H1 (cell line): Measurements from ENCODE around the gene PHACTR2. TPM values are rescaled to one million over a fixed set of nuclear protein-coding genes. Genes with fewer than 3 reads are reported as not detected.

Source experiments
- CTCF ChIA-PET: fragments of 300-600 bp; sonication (Branson Sonifier 250); formaldehyde crosslinking; loops from one replicate; lab custom pipeline; 2021; ENCODE audit not compliant: partially characterized antibody; lab: Charles Lee
- POLR2A ChIA-PET: fragments of 300-600 bp; sonication (Branson Sonifier 250); formaldehyde crosslinking; loops from one replicate; lab custom pipeline; 2021; ENCODE audit warnings: inconsistent platforms; ENCODE audit not compliant: partially characterized antibody; lab: Charles Lee
- DNase-seq, 2 experiments: peaks; one replicate each; pipeline versions ENCODE4 v3.0.0 to v3.0.0-alpha.2; 2010 to 2022; ENCODE audit warnings: low spot score in 2 of 2, low read depth in 1 of 2, mixed read lengths in 1 of 2
- FAIRE-seq: peaks from 2 replicates; lab custom pipeline; 2011; peaks lifted over from hg19 to GRCh38; lab: Jason Lieb, UNC
- H2AFZ ChIP-seq: 2 replicates; pipeline ENCODE4 v1.8.1; 2012; ENCODE audit warnings: low read length, inconsistent platforms
- H2AK5ac ChIP-seq: 2 replicates; pipeline ENCODE4 v1.6.1; 2013; ENCODE audit warnings: low read depth, low read length
- H2BK120ac ChIP-seq: replicated peaks from 2 replicates; pipeline ENCODE3; 2013; ENCODE audit warnings: low read depth, low read length, inconsistent platforms
- H2BK12ac ChIP-seq: 2 replicates; pipeline ENCODE4 v1.6.1; 2013; ENCODE audit warnings: low read depth, low read length
- H2BK15ac ChIP-seq: 2 replicates; pipeline ENCODE4 v1.6.1; 2013; ENCODE audit warnings: low read length
- H2BK20ac ChIP-seq: 2 replicates; pipeline ENCODE4 v1.6.1; 2013; ENCODE audit warnings: low read length
- H2BK5ac ChIP-seq: 2 replicates; pipeline ENCODE4 v1.6.1; 2013; ENCODE audit warnings: low read depth, low read length
- H3K14ac ChIP-seq: 2 replicates; pipeline ENCODE4 v1.6.1; 2013; ENCODE audit warnings: inconsistent platforms; ENCODE audit not compliant: insufficient read length
- H3K18ac ChIP-seq: 2 replicates; pipeline ENCODE4 v1.6.1; 2013; ENCODE audit warnings: low read length; ENCODE audit errors: extremely low read depth
- H3K23ac ChIP-seq: 2 replicates; pipeline ENCODE4 v1.6.1; 2013; ENCODE audit warnings: inconsistent platforms; ENCODE audit not compliant: insufficient read length
- H3K23me2 ChIP-seq: 2 replicates; pipeline ENCODE4 v1.6.1; 2013; ENCODE audit warnings: low read depth, low read length
- H3K27ac ChIP-seq: 2 replicates; pipeline ENCODE4 v1.6.1; 2011; ENCODE audit warnings: low read depth, low read length, inconsistent platforms
- H3K27me3 ChIP-seq, 4 experiments: replicated peaks in 1 of 4; 1 replicate in 1 of 4; 2 replicates in 3 of 4; pipeline versions ENCODE4 v1.6.1 to v1.8.1; 2011 to 2013; ENCODE audit warnings: low read length in 3 of 4, mild to moderate bottlenecking in 3 of 4, inconsistent platforms in 2 of 4, mixed read lengths in 2 of 4, moderate library complexity in 1 of 4; ENCODE audit not compliant: control insufficient read depth in 3 of 4, insufficient read depth in 3 of 4; ENCODE audit errors: extremely low read depth in 1 of 4
- H3K36me3 ChIP-seq, 4 experiments: 2 replicates each; pipeline versions ENCODE4 v1.6.1 to v1.8.1; 2011 to 2013; ENCODE audit warnings: mild to moderate bottlenecking in 4 of 4, low read length in 3 of 4, moderate library complexity in 2 of 4, control low read depth in 1 of 4, inconsistent platforms in 1 of 4; ENCODE audit not compliant: insufficient read depth in 4 of 4, control insufficient read depth in 2 of 4
- H3K4ac ChIP-seq: replicated peaks from 2 replicates; pipeline ENCODE3; 2013; ENCODE audit warnings: low read length, low read depth, mixed read lengths, inconsistent platforms; ENCODE audit not compliant: insufficient read length
- H3K4me1 ChIP-seq, 4 experiments: replicated peaks in 1 of 4; 1 replicate in 1 of 4; 2 replicates in 3 of 4; pipeline versions ENCODE4 v1.6.1 to v1.8.1; 2011 to 2013; ENCODE audit warnings: low read length in 3 of 4, inconsistent platforms in 2 of 4, mixed read lengths in 1 of 4; ENCODE audit not compliant: insufficient read depth in 4 of 4, control insufficient read depth in 3 of 4
- H3K4me2 ChIP-seq, 2 experiments: 2 replicates each; pipeline versions ENCODE4 v1.6.1 to v1.8.1; 2011 to 2013; ENCODE audit warnings: low read depth in 2 of 2, low read length in 2 of 2, control low read depth in 1 of 2, inconsistent platforms in 1 of 2, mild to moderate bottlenecking in 1 of 2; ENCODE audit not compliant: insufficient read depth in 1 of 2
- H3K4me3 ChIP-seq, 4 experiments: fragments of 200-600, 300-600 bp in 1 of 4; sonication (generic), shearing (Covaris generic), sonication (Bioruptor Twin) in 1 of 4; 2 replicates each; pipeline versions ENCODE4 v1.5.1 to v1.8.1; 2011 to 2016; ENCODE audit warnings: low read length in 4 of 4, low read depth in 3 of 4, control low read depth in 2 of 4, inconsistent platforms in 2 of 4, mild to moderate bottlenecking in 2 of 4, mixed read lengths in 1 of 4, moderate library complexity in 1 of 4; ENCODE audit not compliant: insufficient read depth in 2 of 4; ENCODE audit errors: extremely low read depth in 1 of 4
- H3K56ac ChIP-seq: replicated peaks from 2 replicates; pipeline ENCODE3; 2013; ENCODE audit warnings: low read depth, mild to moderate bottlenecking, mixed read lengths, low read length, inconsistent platforms; ENCODE audit not compliant: insufficient read length
- H3K79me1 ChIP-seq: 2 replicates; pipeline ENCODE4 v1.6.1; 2013; ENCODE audit warnings: low read depth, low read length, control low read depth
- H3K79me2 ChIP-seq, 2 experiments: 2 replicates each; pipeline versions ENCODE4 v1.6.1 to v1.8.1; 2012 to 2013; ENCODE audit warnings: low read length in 2 of 2, mild to moderate bottlenecking in 2 of 2, inconsistent platforms in 1 of 2; ENCODE audit not compliant: insufficient read depth in 2 of 2, control insufficient read depth in 1 of 2
- H3K9ac ChIP-seq, 4 experiments: replicated peaks in 1 of 4; 1 replicate in 1 of 4; 2 replicates in 3 of 4; pipeline versions ENCODE4 v1.6.1 to v1.8.1; 2011 to 2013; ENCODE audit warnings: low read depth in 3 of 4, low read length in 3 of 4, control low read depth in 2 of 4, mild to moderate bottlenecking in 2 of 4, moderate library complexity in 2 of 4, inconsistent platforms in 1 of 4; ENCODE audit errors: extremely low read depth in 1 of 4
- H3K9me3 ChIP-seq, 2 experiments: 2 replicates each; pipeline versions ENCODE4 v1.6.1 to v1.8.1; 2012 to 2013; ENCODE audit warnings: mild to moderate bottlenecking in 2 of 2, moderate library complexity in 2 of 2, control low read depth in 1 of 2, inconsistent platforms in 1 of 2, low read depth in 1 of 2, low read length in 1 of 2, mixed read lengths in 1 of 2; ENCODE audit not compliant: insufficient read depth in 2 of 2
- H4K20me1 ChIP-seq, 2 experiments: replicated peaks in 1 of 2; 2 replicates each; pipeline versions ENCODE3 to v1.8.1; 2011 to 2013; ENCODE audit warnings: inconsistent platforms in 2 of 2, low read length in 2 of 2, mild to moderate bottlenecking in 1 of 2; ENCODE audit not compliant: insufficient read depth in 2 of 2, control insufficient read depth in 1 of 2
- H4K5ac ChIP-seq: 2 replicates; pipeline ENCODE4 v1.6.1; 2013; ENCODE audit warnings: low read length, low read depth, mixed read lengths, inconsistent platforms; ENCODE audit not compliant: insufficient read length
- H4K8ac ChIP-seq: 2 replicates; pipeline ENCODE4 v1.8.0; 2013; ENCODE audit warnings: mild to moderate bottlenecking, moderate library complexity, low read length, inconsistent platforms; ENCODE audit not compliant: insufficient read depth; ENCODE audit errors: extremely low read depth
- H4K91ac ChIP-seq: replicated peaks from 2 replicates; pipeline ENCODE3; 2013; ENCODE audit warnings: low read length, mixed read lengths, inconsistent platforms; ENCODE audit not compliant: insufficient read length
- CBX8 ChIP-seq: fragments of 300-800, 300-1000 bp; sonication (generic); IDR thresholded peaks from 2 replicates; pipeline ENCODE4 v1.7.1; 2016; ENCODE audit warnings: low read depth, low read length, borderline replicate concordance
- CTBP2 ChIP-seq: IDR thresholded peaks from 2 replicates; pipeline ENCODE4 v1.7.0; 2011; ENCODE audit warnings: borderline replicate concordance, mild to moderate bottlenecking, moderate library complexity, mixed read lengths, low read length; ENCODE audit not compliant: insufficient read depth, insufficient read length
- POU5F1 ChIP-seq: IDR thresholded peaks from 2 replicates; pipeline ENCODE4 v1.6.1; 2011; ENCODE audit warnings: low read depth, mild to moderate bottlenecking, low read length, moderate library complexity
- RBBP5 ChIP-seq: IDR thresholded peaks from 2 replicates; pipeline ENCODE4 v1.7.1; 2012; ENCODE audit warnings: low read depth, mild to moderate bottlenecking, inconsistent platforms, low read length, moderate library complexity, borderline replicate concordance
- RNF2 ChIP-seq: fragments of 200-900, 300-1000 bp; sonication (generic); IDR thresholded peaks from 2 replicates; pipeline ENCODE4 v1.7.1; 2016; ENCODE audit warnings: borderline replicate concordance, low read depth, mild to moderate bottlenecking, antibody characterized with exemption, low read length; ENCODE audit not compliant: poor library complexity, severe bottlenecking; ENCODE audit errors: missing control alignments
- SAP30 ChIP-seq: fragments of 300-600 bp; sonication (generic); IDR thresholded peaks from 2 replicates; pipeline ENCODE4 v1.7.1; 2012; ENCODE audit warnings: low read length, moderate library complexity, mild to moderate bottlenecking, inconsistent platforms; ENCODE audit not compliant: insufficient read depth, insufficient replicate concordance
- SRF ChIP-seq: IDR thresholded peaks from 2 replicates; pipeline ENCODE4 v1.6.1; 2011; ENCODE audit warnings: mild to moderate bottlenecking, low read depth, low read length, moderate library complexity
- TBP ChIP-seq: IDR thresholded peaks from 2 replicates; pipeline ENCODE4 v1.6.1; 2011; ENCODE audit warnings: low read depth, low read length, improper control_type of control experiment
- USF2 ChIP-seq: IDR thresholded peaks from 2 replicates; pipeline ENCODE4 v1.6.1; 2011; ENCODE audit warnings: low read length, improper control_type of control experiment
- WGBS, 2 experiments: shearing (Covaris generic) in 1 of 2; methylation state at CpG; one replicate each; pipeline versions ENCODE4 v1.1.6 to v1.1.7; 2013 to 2015; ENCODE audit warnings: low lambda C conversion rate in 2 of 2, mixed read lengths in 2 of 2, inconsistent platforms in 1 of 2, low coverage in 1 of 2, missing lambda C conversion rate in 1 of 2; ENCODE audit not compliant: insufficient replicate concordance in 2 of 2, insufficient coverage in 1 of 2, insufficient read length in 1 of 2; ENCODE audit errors: extremely low coverage in 1 of 2, missing lambda C conversion rate in 1 of 2; 5-methylcytosine and 5-hydroxymethylcytosine counted together
- polyA plus RNA-seq, 7 experiments: library from polyadenylated mRNA; depleted of rRNA in 3 of 7; stranded (reverse) in 5 of 7; unstranded in 2 of 7; fragments of >200 nt in 5 of 7; fragments of 200-250 nt in 2 of 7; gene quantifications; 1 replicate in 5 of 7; 2 replicates in 1 of 7; 4 replicates in 1 of 7; pipeline versions ENCODE4 v1.2.1 to v1.2.3, GENCODE V29; 2011 to 2013; ENCODE audit warnings: missing spikeins in 2 of 7, mixed read lengths in 2 of 7
- total RNA-seq: library from RNA; stranded (reverse); fragmentation: NEBNext Ultra II Directional; extraction: Animal tissue kit (Norgen Biotek cat#: 25700); gene quantifications from 2 replicates; pipeline ENCODE4 v1.2.1, GENCODE V29; 2021

The PHACTR2 gene
- total and polyA plus RNA-seq, 2 of the 8 experiments (the other 6 are each of a cell fraction or from before 2014, with no cell fraction given): 16.9 to 131 TPM

DNA sequence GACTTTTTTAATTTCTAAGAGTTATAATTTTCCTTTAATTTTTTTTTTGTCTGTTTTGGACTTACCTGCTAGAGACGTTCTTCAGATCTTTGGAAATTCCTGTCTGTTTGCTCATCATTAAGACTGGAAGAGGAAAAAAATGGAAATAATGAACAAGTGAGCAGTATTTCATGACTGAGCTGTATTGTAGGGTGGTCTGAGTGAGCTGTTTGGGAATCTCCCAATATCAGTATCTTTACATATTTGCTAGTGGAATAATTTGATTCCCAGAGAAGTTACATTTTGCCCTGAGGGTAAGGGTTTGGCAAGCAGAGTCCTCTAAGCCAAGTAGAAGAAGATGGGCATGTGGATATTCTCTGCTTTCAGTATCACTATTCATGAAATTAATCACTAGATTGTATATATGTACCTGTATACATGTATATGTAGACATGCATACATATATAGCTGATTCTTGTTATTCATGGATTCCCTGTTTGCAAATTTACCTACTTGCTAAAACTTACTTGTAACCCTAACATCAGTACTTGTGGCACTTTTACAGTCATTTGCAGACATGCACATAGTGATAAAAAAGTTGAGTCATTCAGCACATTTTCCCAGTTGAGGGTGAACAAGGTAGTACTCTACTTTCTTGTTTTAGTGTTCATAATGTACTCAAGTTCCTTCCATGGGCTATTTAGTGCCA is 200.0 kb downstream of the PHACTR2 start:
- no peak overlapping the region for H3K56ac ChIP-seq
- no peak overlapping the region for H3K23ac ChIP-seq
- WGBS, 2 experiments: 82% methylated on average over 1 of the region's 1 CpG; no CpG with 5 or more reads in 1 of the 2 experiments
- no peak overlapping the region for H2BK12ac ChIP-seq
- no peak overlapping the region for H3K9ac ChIP-seq
- no peak overlapping the region for H4K8ac ChIP-seq
- no peak overlapping the region for H2BK20ac ChIP-seq
- ChIA-PET CTCF (interaction anchor here (0.6 to 3.1 kb wide), 4 partner anchors 62 to 303 kb away, joined by 3 to 9 read pairs (median 3); no protein-coding TSS in a partner anchor), POLR2A (no interaction called here)
- FAIRE-seq: no peak
- H3K18ac ChIP-seq: no peak overlapping the region
- no peak overlapping the region for H3K14ac ChIP-seq
- no peak overlapping the region for H2BK5ac ChIP-seq
- H3K4me2 ChIP-seq: no peak overlapping the region
- no peaks in the 10 kb centered on the region for H4K20me1 ChIP-seq
- no peak overlapping the region for H2BK120ac ChIP-seq
- no peaks in the 10 kb centered on the region for H3K79me1 ChIP-seq
- DNase-seq: no peak
- no peak overlapping the region for H3K4me3 ChIP-seq
- H3K23me2 ChIP-seq: no peaks in the 10 kb centered on the region; the same call in 1 of the 2 replicates
- no peak overlapping the region for H4K5ac ChIP-seq
- no peaks in the 10 kb centered on the region for H3K27me3 ChIP-seq
- H3K9me3 ChIP-seq: peaks cover 3 to 6% of the 10 kb centered on the region in 2 experiments
- H3K27ac ChIP-seq: no peak overlapping the region
- TF ChIP-seq CTBP2: no peak
- TF ChIP-seq CBX8: no peak
- no peak for TF ChIP-seq POU5F1
- TF ChIP-seq TBP: no peak
- TF ChIP-seq RNF2: no peak
- TF ChIP-seq SRF: no peak
- TF ChIP-seq RBBP5: no peak
- TF ChIP-seq USF2: no peak
- TF ChIP-seq SAP30: no peak
- H3K4ac ChIP-seq: no peak overlapping the region
- H2AFZ ChIP-seq: no peak overlapping the region
- H3K36me3 ChIP-seq: no peaks in the 10 kb centered on the region
- no peak overlapping the region for H2AK5ac ChIP-seq
- no peak overlapping the region for H2BK15ac ChIP-seq
- H3K4me1 ChIP-seq: no peaks in the 10 kb centered on the region
- no peak overlapping the region for H4K91ac ChIP-seq
- no peaks in the 10 kb centered on the region for H3K79me2 ChIP-seq
